Measurements from ENCODE around the gene ARHGAP1.

ARHGAP1 gene

GRCh38 chr11:46692450-46692849 is 8.0 kb downstream of the ARHGAP1 start:
- DNase-seq = no peak

DNA sequence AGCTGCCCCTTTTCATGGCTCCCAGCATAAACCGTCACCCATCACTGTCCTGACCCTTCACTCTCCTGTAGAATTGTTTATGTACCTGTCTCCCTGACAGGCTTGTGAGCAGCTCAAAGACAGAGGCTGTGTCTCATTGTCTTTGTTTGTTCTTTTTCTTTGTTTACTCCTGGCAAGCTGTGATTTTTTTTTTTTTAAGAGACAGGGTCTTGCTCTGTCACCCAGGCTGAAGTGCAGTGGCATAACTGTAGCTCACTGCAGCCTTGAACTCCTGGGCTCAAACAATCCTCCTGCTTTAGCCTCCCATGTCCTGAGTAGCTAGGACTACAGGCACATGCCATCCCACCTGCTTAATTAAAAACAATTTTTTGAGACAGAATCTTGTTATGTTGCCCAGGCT is 9.7 kb downstream of the ARHGAP1 start:
- DNase-seq = no peak

- no peak for DNase-seq
Measured at GRCh38 chr11:46686886-46687795, 13.3 kb downstream of the ARHGAP1 start.

- DNase-seq = no peak
Measured at GRCh38 chr11:46684367-46684766, 16.1 kb downstream of the ARHGAP1 start.

- DNase-seq = no peak
Measured at GRCh38 chr11:46682773-46683752, 17.4 kb downstream of the ARHGAP1 start.

- DNase-seq = no peak
Measured at GRCh38 chr11:46681814-46682213, 18.6 kb downstream of the ARHGAP1 start.

GRCh38 chr11:46680815-46681214 is 19.6 kb downstream of the ARHGAP1 start:
- DNase-seq = no peak

GRCh38 chr11:46680164-46680760 is 20.2 kb downstream of the ARHGAP1 start:
- DNase-seq = no peak

GRCh38 chr11:46679241-46680163 is 20.9 kb downstream of the ARHGAP1 start:
- DNase-seq = no peak

- no peak for DNase-seq
Measured at GRCh38 chr11:46678741-46679130, 21.7 kb downstream of the ARHGAP1 start.

GRCh38 chr11:46677991-46678740 is 22.3 kb downstream of the ARHGAP1 start:
- no peak for DNase-seq

- no peak for DNase-seq
Measured at GRCh38 chr11:46677169-46677568, 23.2 kb downstream of the ARHGAP1 start.

GRCh38 chr11:46676436-46677158 is 23.8 kb downstream of the ARHGAP1 start:
- DNase-seq = peak; percentile 46

GRCh38 chr11:46675949-46676348 is 24.5 kb downstream of the ARHGAP1 start:
- no peak for DNase-seq

- DNase-seq = peak; percentile 50
Measured at GRCh38 chr11:46675288-46675851, 25.0 kb downstream of the ARHGAP1 start.

DNA sequence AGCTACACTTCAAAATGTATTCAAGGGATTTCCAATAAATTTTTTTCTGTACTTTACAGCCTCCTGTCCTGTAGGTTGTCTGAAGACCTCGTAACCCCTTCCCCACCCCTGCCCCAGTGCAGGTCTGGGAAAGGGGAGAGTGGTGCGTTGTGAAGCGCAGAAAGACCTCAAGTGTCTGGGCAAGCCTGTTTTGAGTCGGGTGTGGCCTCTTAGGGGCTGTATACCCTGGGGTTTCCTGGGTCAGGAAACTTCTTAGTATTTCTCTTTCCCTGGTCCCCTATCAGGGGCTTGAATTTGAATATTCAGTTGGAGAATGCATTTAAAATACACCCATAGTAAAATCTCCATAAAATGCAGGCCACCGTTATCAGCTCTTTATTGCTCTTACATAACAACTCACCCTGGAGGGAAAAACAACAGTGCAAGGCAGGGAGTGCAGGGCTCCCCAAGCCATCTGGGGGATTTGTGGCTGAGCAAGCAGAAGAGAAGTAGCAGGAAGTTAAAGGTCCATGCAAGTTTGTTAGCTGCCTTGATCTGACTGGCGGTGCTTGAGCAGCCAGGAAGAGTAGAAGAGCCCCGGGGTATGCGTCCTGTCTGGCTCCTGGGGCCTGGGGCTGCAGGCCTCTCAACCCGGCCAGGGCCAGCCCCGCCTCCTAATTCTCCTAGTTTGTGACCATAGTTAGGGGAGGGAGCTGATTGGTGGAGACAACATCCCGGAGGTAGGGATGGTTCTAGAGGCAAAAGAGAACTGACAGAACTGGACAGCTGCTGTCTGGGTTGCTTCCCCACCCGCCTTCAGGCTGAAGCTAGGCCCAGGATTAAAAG is 25.7 kb downstream of the ARHGAP1 start:
- peak; percentile 6 for DNase-seq

DNA sequence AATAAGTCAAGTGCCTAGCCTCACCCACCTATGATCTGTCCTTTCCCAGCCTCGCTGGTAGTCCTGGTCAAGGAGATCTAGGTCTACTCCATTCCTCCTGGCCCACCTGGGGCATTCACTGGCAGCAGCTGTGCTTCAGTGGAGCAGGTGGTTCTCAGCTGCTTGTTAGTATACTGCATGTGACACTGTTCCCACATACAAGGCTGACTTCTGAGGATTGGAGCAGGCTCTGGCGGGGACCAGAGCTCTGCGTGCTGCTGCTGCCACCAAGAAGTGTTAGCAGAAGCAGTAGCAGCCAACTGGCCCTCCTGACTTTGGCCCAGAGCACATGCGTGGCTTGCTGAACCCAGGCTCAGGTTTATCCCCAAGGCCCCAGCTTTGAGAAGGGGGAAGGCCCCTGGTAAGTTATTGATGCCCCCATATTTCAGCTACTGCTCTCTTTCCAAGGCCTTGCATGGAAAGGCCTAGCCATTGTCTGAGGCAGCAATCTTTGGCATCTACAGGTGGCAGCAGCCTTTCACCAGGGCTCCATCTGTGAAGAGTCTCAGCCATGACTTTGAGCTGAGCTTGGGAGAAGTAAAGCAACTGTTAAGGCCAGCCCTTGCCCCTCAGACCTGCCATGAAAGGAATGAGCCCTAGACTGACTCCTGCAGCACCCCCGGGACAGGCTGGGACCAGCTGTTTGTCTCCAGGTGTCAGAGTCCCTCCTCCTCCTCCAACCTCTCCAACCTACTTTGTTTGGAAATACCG is 26.5 kb downstream of the ARHGAP1 start:
- no peak for DNase-seq

DNA sequence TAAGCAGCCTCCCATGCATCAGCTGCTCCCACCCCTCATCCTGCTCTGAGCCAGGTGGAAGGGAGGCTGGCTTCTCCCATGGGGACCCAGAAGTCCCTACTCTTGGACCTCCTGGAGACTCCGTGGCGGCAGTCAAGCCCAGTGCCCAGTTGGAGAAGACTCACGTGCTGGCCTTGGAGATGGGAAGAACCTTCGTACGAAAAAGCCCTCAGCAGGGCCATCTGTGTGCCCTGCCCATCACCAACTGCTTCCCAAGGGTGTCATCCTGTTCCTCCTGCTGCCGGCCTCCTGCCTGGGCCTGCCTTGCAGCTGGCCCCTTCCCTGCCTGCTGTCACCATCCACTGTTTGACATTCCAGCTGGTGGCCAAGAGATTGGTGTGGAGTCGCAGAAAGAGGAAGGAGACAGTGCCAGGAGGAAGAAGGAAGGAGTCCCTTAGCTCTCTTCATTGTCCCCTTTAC is 28.0 kb downstream of the ARHGAP1 start:
- peak; percentile 23 for DNase-seq
